8988T (cell line): ENCODE measurements around the gene PMM2.
"Not testable (repeated sequence)": the region's sequence is repeated elsewhere in the genome, so short reads cannot be mapped to it uniquely, and the experiment has no call there.

Experiments
- DNase-seq: peaks from one replicate; pipeline ENCODE4 v3.0.0; 2011

Gene PMM2

GRCh38 chr16:8822403-8822802 is 24.8 kb downstream of the PMM2 start:
- DNase-seq = no peak

- DNase-seq = no peak
Measured at GRCh38 chr16:8826278-8826879, 28.7 kb downstream of the PMM2 start.

DNA sequence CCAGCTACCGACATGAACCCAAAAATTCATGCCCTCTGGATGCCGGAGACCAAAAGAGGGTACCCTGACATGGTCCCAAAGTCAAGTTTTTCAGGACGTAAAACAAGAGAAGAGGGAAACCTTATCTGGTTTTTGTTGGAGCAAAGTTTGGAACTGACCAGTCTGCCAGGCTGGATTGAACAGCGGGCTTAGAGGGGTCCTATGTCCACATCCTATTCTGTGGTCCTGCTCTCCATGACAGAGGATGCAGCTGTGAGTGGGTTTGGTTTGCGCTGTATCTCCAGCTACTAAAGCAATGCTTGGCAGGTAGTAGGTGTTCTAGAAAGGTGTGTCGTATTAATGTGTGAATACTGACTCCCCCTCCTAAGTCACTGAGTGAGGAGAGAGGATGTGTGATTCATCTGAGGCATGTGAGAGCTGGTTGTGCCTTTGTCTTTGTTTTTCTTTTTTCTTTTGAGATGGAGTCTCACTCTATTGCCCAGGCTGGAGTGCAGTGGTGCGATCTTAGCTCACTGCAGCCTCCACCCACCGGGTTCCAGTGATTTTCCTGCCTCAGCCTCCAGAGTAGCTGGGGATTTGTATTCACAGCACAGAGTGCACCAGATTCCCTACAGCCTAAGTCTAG is 31.0 kb downstream of the PMM2 start:
- no peak for DNase-seq

DNA sequence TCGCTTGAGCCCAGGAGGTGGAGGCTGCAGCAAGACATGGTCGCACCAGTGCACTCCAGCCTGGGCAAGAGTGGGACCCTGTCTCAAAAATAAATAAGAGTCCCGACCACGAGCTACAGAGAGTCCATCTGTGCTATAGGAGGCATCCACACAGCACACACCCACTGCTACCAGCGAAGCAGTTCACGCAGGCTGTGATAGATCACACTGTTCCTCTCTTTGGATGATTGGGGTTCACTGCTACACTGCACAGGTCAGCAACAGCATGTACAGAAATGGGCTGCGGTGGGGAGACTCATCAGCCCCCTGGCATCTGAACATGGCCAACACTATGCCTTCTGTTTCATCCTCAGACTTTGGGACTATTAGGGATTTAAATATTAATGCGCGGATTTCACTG is 33.8 kb downstream of the PMM2 start:
- no peak for DNase-seq

GRCh38 chr16:8831871-8832716 is 34.5 kb downstream of the PMM2 start:
- no peak for DNase-seq

DNA sequence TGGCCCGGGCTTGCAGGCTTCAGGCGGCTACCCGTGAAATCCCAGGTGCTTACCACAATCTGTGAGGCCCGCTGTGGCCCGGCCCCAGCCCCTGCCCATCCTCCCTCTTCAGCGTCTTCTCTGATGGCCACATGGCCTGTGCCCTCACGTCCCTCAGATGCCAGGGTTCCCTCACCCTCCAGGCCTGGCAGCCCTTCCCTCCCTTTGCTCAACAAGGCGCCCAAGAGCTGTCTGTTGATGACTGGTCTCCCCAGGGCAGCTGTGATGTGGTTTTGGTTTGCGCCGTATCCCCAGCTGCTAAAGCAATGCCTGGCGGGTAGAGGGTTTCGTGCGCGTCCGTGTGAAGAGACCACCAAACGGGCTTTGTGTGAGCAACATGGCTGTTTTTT is 35.1 kb downstream of the PMM2 start:
- no peak for DNase-seq

- DNase-seq = not testable (repeated sequence)
Measured at GRCh38 chr16:8836797-8837196, 39.2 kb downstream of the PMM2 start.

DNA sequence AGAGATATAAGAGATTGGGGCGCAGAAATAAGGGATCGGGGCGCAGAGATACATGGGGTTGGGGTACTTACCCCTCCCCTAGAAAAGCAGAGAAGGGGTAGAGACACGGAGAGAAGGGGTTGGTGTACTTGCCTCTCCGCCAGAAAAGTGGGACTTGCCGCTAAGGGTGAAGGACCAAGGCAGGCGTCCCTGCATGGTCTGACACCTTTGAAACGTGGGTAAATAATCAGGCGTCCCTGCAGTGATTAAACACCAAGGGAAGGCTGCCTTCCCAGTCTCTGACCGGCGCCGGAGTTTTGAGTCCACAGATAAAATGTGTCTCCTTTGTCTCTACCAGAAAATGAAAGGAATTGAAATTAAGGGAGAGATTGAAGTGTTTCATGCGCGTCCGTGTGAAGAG is 40.0 kb downstream of the PMM2 start:
- DNase-seq = not testable (repeated sequence)

GRCh38 chr16:8842016-8842415 is 44.4 kb downstream of the PMM2 start:
- not testable (repeated sequence) for DNase-seq

GRCh38 chr16:8843296-8843695 is 45.7 kb downstream of the PMM2 start:
- DNase-seq = not testable (repeated sequence)

GRCh38 chr16:8845699-8846298 is 48.2 kb downstream of the PMM2 start:
- no peak for DNase-seq

GRCh38 chr16:8846401-8846932 is 48.8 kb downstream of the PMM2 start:
- DNase-seq = no peak

DNA sequence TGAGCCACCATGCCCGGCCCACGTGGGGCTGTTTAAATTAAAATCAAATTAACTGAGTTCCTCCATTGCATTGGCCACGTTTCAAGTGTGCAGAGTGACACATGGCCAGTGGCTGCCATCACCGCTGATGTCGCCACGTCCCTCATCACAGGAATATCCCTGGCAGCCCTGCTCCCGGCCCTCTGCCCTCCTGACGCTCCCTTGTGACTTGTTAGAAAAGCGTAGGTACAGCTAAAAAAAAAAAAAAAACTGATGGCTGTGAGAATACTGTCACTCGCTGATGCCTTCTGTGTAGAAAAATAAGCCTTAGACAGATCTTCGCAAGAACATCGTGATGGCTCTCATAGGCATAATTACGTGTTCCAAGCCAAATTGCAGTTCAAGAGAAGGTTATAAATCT is 49.5 kb downstream of the PMM2 start:
- DNase-seq = no peak

DNA sequence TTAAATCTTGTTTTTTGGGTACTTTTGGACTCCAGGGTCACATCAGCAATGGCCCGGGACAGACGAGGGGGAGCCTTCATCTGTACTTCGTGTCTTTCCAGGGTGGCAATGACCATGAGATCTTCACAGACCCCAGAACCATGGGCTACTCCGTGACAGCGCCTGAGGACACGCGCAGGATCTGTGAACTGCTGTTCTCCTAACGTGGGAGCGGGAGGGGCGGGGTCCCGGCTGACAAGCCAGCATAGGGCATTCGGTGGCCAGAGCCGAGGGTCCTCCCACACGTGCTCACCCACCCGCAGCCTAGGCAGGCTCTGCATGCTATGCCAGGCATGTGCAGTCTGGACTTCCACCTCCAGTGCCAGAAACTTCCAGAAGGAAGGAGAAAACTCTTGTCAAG is 50.0 kb downstream of the PMM2 start:
- no peak for DNase-seq

DNA sequence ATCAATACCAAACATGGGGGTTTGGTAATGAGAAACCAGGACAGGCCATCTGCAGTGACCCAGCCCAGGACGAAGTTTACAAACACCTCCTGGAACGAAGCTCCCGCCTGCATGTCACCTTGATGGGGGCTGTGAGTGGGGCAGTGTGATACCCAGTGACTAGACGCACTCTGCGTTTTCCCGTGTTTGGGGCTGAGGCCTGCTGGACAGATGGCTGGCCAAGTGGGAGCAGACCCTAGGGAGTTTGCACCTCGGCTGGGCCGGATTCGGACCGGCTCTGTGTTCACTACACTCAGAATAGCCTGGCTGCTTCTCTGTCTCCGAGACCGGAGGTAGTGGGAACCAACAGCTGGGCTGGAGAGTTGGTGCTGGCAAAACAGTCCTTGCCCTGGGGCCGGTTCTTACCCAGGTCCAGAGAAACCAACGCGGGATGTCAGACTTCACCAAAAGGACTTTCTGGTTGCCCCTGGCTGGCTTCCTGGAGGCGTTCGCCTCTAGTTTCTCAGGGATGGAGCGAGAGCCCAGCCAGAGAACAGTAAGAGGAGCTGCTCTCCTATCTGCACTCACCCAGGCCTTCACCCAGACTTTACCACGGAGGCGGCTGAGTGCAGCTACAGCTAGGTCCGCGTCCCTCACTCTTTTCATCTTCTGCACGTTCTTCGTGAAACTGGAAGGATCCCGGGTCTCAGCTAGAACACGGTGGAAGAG is 50.7 kb downstream of the PMM2 start:
- no peak for DNase-seq

DNA sequence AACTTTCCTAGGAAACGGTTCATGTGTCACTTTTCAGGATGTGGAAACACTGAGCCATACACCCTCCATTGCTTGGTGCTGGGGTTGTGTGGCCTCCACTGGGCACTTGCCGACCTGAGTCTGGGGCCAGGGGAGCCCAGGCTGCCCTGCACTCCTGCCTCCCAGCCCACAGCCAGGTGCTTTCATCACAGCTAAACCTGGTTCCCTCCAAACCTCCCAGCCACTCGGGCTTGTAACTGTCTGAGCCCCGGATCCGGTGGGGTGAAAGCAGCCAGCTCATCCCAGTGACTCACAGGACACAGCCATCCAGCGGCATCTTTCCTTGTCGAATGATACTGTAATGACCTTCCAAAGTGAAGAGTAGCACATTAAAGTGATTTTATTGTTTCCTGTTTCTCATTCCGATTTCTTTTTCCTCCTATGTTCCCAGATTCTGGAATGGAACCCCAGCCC is 51.3 kb downstream of the PMM2 start:
- DNase-seq = no peak

- DNase-seq = no peak
Measured at GRCh38 chr16:8849411-8850011, 51.9 kb downstream of the PMM2 start.

GRCh38 chr16:8850279-8850885 is 52.7 kb downstream of the PMM2 start:
- DNase-seq = no peak

- DNase-seq = no peak
Measured at GRCh38 chr16:8851761-8852403, 54.2 kb downstream of the PMM2 start.

GRCh38 chr16:8852534-8852933 is 54.9 kb downstream of the PMM2 start:
- DNase-seq = no peak

DNA sequence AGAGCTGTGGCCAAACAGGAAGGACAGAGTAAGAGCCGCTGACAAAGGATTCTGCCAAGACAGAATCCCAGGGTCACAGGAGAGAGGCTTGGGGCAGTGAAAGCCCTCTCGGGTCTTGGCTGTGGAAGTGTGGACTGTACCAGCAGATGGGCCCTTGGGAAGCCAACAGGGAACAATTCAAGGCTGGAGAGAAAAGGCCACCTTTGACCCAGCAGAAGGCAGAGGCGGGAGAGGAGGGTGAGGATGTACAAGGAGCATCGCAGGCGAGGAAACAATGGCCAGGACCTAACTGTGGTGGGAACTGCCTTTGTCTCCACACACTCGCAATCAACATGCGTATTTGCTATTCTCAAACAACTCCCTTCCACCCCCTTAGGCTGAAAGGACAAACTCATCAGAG is 55.5 kb downstream of the PMM2 start:
- no peak for DNase-seq
